ENCODE measurements around the gene ESRRG. TPM values are rescaled to one million over a fixed set of nuclear protein-coding genes. Genes with fewer than 3 reads are reported as not detected.

Gene ESRRG
- total RNA-seq, 1 experiment from 2014 or later, result 0.44 TPM

DNA sequence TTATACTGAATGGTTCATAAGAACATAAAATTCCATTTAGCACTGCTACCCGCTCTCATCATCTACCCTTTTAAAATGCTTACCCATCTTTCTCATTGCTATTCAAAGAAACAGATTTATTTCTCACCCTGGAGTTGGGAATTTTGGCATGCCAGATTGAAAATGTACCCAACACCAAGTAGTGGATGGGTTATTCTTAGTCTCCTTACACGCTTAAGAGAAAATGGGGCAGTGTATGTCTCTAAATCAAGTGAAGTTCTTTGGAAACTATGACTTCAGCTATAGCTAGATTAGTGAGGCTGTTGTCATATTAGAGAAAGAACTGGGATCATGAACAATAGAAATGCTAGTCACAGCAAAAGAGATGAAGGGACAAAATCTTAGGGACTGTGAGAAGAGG lies 27.7 kb upstream of the ESRRG start:
- Histone ChIP-seq H4K5ac (ENCODE audit: insufficient read length, low read depth, low read length) (no peak overlapping the region), H4K8ac (replicated peaks; ENCODE audit: insufficient read length, low read depth, low read length) (no peak overlapping the region), H3K23ac (ENCODE audit: insufficient read length, low read depth, low read length) (no peak overlapping the region), H4K91ac (ENCODE audit: insufficient read length, low read depth, low read length) (no peak overlapping the region), H3K56ac (ENCODE audit: insufficient read length, low read depth, low read length) (no peak overlapping the region), H3K14ac (ENCODE audit: insufficient read depth, low read length) (no peak overlapping the region), H3K27ac (ENCODE audit: insufficient read length, low read depth, low read length) (no peak overlapping the region), H3K27me3 (ENCODE audit: insufficient read depth, low read length) (no peaks in the 10 kb centered on the region), H2BK12ac (ENCODE audit: insufficient read length, low read depth, low read length) (no peak overlapping the region), H3K79me2 (ENCODE audit: insufficient read depth, low read length) (no peaks in the 10 kb centered on the region), H3K4me2 (ENCODE audit: insufficient read depth, insufficient read length, low read length) (no peak overlapping the region), H2AFZ (ENCODE audit: low read length) (no peak overlapping the region), H2AK5ac (ENCODE audit: insufficient read length, low read length) (no peak overlapping the region), H3K4ac (ENCODE audit: low read depth, low read length) (no peak overlapping the region), H4K20me1 (ENCODE audit: control insufficient read depth, insufficient read depth, insufficient read length) (no peaks in the 10 kb centered on the region), H3K79me1 (ENCODE audit: insufficient read depth, low read depth, low read length, poor library complexity, severe bottlenecking) (no peaks in the 10 kb centered on the region), H2BK120ac (ENCODE audit: low read depth, low read length, poor library complexity, severe bottlenecking) (no peak overlapping the region), H2BK5ac (ENCODE audit: insufficient read length, low read length) (no peak overlapping the region), H2BK20ac (ENCODE audit: low read depth, low read length, poor library complexity, severe bottlenecking) (no peak overlapping the region), H3K9me3 (ENCODE audit: control insufficient read depth, low read depth, low read length) (no peaks in the 10 kb centered on the region), H2BK15ac (ENCODE audit: low read depth, low read length) (no peak overlapping the region), H3K18ac (ENCODE audit: insufficient read length, low read depth, low read length) (no peak overlapping the region), H3T11ph (ENCODE audit: low read length) (no peak overlapping the region), H3K9ac (ENCODE audit: extremely low read depth, insufficient read length, low read length) (no peak overlapping the region), H3K4me1 (ENCODE audit: insufficient read depth, low read length) (no peaks in the 10 kb centered on the region), H3K23me2 (ENCODE audit: insufficient read length, low read depth, low read length, poor library complexity, severe bottlenecking) (no peaks in the 10 kb centered on the region)
- Mint-ChIP-seq H3K36me3 (ENCODE audit: insufficient read depth in 1 of 3, low read depth in 3 of 3) (no peaks in the 10 kb centered on the region), H3K4me1 (peaks cover 3% of the 10 kb centered on the region in 2 experiments; a peak in 2 of 4 replicates), H3K9me3 (no peaks in the 10 kb centered on the region), H3K27ac (no peak overlapping the region), H3K27me3 (ENCODE audit: low read depth) (no peaks in the 10 kb centered on the region; the same call in 1 of the 2 replicates), H3K4me3 (no peak overlapping the region)
- TF ChIP-seq, protein P1, sequence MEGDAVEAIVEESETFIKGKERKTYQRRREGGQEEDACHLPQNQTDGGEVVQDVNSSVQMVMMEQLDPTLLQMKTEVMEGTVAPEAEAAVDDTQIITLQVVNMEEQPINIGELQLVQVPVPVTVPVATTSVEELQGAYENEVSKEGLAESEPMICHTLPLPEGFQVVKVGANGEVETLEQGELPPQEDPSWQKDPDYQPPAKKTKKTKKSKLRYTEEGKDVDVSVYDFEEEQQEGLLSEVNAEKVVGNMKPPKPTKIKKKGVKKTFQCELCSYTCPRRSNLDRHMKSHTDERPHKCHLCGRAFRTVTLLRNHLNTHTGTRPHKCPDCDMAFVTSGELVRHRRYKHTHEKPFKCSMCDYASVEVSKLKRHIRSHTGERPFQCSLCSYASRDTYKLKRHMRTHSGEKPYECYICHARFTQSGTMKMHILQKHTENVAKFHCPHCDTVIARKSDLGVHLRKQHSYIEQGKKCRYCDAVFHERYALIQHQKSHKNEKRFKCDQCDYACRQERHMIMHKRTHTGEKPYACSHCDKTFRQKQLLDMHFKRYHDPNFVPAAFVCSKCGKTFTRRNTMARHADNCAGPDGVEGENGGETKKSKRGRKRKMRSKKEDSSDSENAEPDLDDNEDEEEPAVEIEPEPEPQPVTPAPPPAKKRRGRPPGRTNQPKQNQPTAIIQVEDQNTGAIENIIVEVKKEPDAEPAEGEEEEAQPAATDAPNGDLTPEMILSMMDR (conservative IDR thresholded peaks at IDR 0.05), result no peak
- DNase-seq, result no peak
- no CpG with 5 or more reads among the region's 2 CpGs for WGBS (ENCODE audit: extremely low coverage, insufficient read length, low lambda C conversion rate)

Measured in H9 (cell line).